HepG2 (cell line): ENCODE data around the gene MSANTD2. TPM values are rescaled to one million over a fixed set of nuclear protein-coding genes. Genes with fewer than 3 reads are reported as not detected.

Experiments used
- BORCS8-MEF2B ChIP-seq: sonication (generic); formaldehyde crosslinking; IDR thresholded peaks from 2 replicates; pipeline ENCODE4 v1.8.0; 2022; ENCODE audit warnings: mild to moderate bottlenecking, missing genetic modification reagents
- CCDC6 ChIP-seq: sonication (generic); formaldehyde crosslinking; IDR thresholded peaks from 2 replicates; pipeline ENCODE4 v1.8.1; 2022; ENCODE audit warnings: mild to moderate bottlenecking, missing genetic modification reagents, moderate library complexity
- IKZF4 ChIP-seq: sonication (generic); formaldehyde crosslinking; IDR thresholded peaks from 2 replicates; pipeline ENCODE4 v1.5.1; 2020; ENCODE audit warnings: borderline replicate concordance, mild to moderate bottlenecking, low read depth, missing genetic modification reagents; ENCODE audit errors: not compliant biosample characterization
- ZMYM4 ChIP-seq: sonication (generic); formaldehyde crosslinking; IDR thresholded peaks from 2 replicates; pipeline ENCODE4 v1.8.1; 2023; ENCODE audit warnings: mild to moderate bottlenecking, missing genetic modification reagents
- ZNF235 ChIP-seq: sonication (generic); formaldehyde crosslinking; IDR thresholded peaks from 2 replicates; pipeline ENCODE4 v1.8.1; 2023; ENCODE audit warnings: mild to moderate bottlenecking, missing genetic modification reagents, borderline replicate concordance
- ZNF343 ChIP-seq: sonication (generic); formaldehyde crosslinking; IDR thresholded peaks from 2 replicates; pipeline ENCODE4 v1.4.0; 2020; ENCODE audit warnings: mild to moderate bottlenecking, missing genetic modification reagents
- ZNF546 ChIP-seq: sonication (generic); formaldehyde crosslinking; conservative IDR thresholded peaks from 2 replicates; pipeline ENCODE4 v1.8.1; 2023; ENCODE audit warnings: mild to moderate bottlenecking, missing genetic modification reagents
- ZNF557 ChIP-seq: sonication (generic); formaldehyde crosslinking; IDR thresholded peaks from 2 replicates; pipeline ENCODE4 v1.4.0; 2020; ENCODE audit warnings: missing genetic modification reagents
- ZNF562 ChIP-seq: sonication (generic); formaldehyde crosslinking; IDR thresholded peaks from 2 replicates; pipeline ENCODE4 v1.8.0; 2022; ENCODE audit warnings: missing genetic modification reagents, borderline replicate concordance
- polyA plus RNA-seq, 8 experiments: library from polyadenylated mRNA; depleted of rRNA in 3 of 8; stranded (reverse) in 7 of 8; unstranded in 1 of 8; fragments of >200 nt; fragmentation: Illumina TruSeq in 4 of 8; extraction: Trizol in 4 of 8; gene quantifications; 2 replicates each; pipeline versions ENCODE4 v1.2.1 to v1.2.3, GENCODE V29; 2011 to 2016; ENCODE audit warnings: low read depth in 4 of 8, missing spikeins in 1 of 8, mixed read lengths in 1 of 8; ENCODE audit not compliant: insufficient read depth in 1 of 8
- total RNA-seq, 5 experiments: library from RNA; depleted of rRNA; stranded (reverse); fragments of >200 nt; fragmentation: Illumina TruSeq; extraction: Trizol; gene quantifications; 2 replicates each; pipeline ENCODE4 v1.2.3, GENCODE V29; 2016; ENCODE audit warnings: low read depth in 1 of 5
- TF ChIP-seq, protein P1 (sequence below): sonication (generic); formaldehyde crosslinking; IDR thresholded peaks from 2 replicates; pipeline ENCODE4 v1.4.0; 2020; ENCODE audit warnings: missing genetic modification reagents
- TF ChIP-seq, protein P2 (sequence below): sonication (generic); formaldehyde crosslinking; IDR thresholded peaks from 2 replicates; pipeline ENCODE4 v1.5.1; 2020; ENCODE audit warnings: mild to moderate bottlenecking, missing genetic modification reagents, borderline replicate concordance
- TF ChIP-seq, protein P3 (sequence below): IDR thresholded peaks from 2 replicates; pipeline ENCODE4 v1.6.1; 2016; ENCODE audit warnings: missing compliant biosample characterization, missing genetic modification reagents, borderline replicate concordance
- TF ChIP-seq, protein P4 (sequence below): sonication (generic); formaldehyde crosslinking; IDR thresholded peaks from 2 replicates; pipeline ENCODE4 v1.4.0; 2020; ENCODE audit warnings: missing genetic modification reagents, borderline replicate concordance
- TF ChIP-seq, protein P5 (sequence below): conservative IDR thresholded peaks from 2 replicates; pipeline ENCODE4 v1.6.1; 2018; ENCODE audit warnings: missing genetic modification reagents

MSANTD2 gene
- total and polyA plus RNA-seq, 2 of the 13 experiments (the other 11 are each of a cell fraction or from before 2014, with no cell fraction given) = 8.7 to 10.1 TPM

DNA sequence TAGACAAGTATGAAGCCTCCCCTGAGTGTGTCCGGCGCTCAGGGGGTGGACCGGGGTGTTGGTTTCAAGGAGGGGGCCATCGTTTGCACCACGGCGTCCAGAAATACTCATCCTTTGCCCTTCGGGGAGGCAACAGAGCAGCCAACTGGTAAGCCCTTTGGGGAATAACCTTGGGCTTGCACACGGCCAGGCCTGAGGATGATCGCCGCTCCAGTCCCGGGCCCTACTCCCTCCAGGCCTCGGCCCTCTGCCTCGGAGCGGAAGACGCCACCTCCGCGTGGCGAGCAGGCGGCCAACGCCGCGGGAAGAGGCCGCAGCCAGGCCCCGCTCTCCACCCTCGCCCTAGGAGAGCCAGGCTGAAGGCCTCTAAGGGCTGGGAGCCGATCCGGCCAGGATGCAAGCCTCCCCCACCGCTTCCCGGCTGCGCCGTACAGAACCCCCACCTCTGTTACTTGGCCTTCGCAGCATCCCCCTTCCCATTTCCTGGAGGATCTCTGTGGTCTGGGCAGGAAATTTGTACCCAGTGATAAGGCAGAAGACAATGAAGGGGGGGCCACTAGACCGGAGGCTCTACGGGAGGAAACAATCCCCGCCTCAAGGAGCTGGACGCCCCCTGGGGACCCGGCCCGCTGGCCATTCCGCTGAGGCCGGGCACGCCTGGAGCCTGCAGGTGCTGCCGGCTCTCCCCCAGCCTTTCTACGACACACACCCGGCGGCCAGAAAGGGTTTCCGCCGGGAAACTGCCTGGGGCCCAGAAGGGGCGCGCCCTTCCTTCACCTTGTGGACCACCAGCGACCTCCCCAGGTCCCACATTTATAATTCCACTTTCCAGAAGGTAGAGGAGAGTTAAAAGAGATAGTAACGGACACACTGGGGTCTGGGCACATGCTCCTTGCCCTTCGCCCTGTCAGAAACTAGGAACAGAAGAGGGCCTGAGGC is 40.7 kb downstream of the MSANTD2 start (continued):
- no peak for TF ChIP-seq ZNF562 (CRISPR knock-in tag)
- TF ChIP-seq, protein P1, sequence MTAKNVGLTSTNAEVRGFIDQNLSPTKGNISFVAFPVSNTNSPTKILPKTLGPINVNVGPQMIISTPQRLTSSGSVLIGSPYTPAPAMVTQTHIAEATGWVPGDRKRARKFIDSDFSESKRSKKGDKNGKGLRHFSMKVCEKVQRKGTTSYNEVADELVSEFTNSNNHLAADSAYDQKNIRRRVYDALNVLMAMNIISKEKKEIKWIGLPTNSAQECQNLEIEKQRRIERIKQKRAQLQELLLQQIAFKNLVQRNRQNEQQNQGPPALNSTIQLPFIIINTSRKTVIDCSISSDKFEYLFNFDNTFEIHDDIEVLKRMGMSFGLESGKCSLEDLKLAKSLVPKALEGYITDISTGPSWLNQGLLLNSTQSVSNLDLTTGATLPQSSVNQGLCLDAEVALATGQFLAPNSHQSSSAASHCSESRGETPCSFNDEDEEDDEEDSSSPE (CRISPR knock-in tag) = peak; percentile 55; the same call in 1 of the 2 replicates
- TF ChIP-seq ZNF235 = 0 out of 2 replicates have a peak, but pooled peaks have one; percentile 34
- TF ChIP-seq, protein P2, sequence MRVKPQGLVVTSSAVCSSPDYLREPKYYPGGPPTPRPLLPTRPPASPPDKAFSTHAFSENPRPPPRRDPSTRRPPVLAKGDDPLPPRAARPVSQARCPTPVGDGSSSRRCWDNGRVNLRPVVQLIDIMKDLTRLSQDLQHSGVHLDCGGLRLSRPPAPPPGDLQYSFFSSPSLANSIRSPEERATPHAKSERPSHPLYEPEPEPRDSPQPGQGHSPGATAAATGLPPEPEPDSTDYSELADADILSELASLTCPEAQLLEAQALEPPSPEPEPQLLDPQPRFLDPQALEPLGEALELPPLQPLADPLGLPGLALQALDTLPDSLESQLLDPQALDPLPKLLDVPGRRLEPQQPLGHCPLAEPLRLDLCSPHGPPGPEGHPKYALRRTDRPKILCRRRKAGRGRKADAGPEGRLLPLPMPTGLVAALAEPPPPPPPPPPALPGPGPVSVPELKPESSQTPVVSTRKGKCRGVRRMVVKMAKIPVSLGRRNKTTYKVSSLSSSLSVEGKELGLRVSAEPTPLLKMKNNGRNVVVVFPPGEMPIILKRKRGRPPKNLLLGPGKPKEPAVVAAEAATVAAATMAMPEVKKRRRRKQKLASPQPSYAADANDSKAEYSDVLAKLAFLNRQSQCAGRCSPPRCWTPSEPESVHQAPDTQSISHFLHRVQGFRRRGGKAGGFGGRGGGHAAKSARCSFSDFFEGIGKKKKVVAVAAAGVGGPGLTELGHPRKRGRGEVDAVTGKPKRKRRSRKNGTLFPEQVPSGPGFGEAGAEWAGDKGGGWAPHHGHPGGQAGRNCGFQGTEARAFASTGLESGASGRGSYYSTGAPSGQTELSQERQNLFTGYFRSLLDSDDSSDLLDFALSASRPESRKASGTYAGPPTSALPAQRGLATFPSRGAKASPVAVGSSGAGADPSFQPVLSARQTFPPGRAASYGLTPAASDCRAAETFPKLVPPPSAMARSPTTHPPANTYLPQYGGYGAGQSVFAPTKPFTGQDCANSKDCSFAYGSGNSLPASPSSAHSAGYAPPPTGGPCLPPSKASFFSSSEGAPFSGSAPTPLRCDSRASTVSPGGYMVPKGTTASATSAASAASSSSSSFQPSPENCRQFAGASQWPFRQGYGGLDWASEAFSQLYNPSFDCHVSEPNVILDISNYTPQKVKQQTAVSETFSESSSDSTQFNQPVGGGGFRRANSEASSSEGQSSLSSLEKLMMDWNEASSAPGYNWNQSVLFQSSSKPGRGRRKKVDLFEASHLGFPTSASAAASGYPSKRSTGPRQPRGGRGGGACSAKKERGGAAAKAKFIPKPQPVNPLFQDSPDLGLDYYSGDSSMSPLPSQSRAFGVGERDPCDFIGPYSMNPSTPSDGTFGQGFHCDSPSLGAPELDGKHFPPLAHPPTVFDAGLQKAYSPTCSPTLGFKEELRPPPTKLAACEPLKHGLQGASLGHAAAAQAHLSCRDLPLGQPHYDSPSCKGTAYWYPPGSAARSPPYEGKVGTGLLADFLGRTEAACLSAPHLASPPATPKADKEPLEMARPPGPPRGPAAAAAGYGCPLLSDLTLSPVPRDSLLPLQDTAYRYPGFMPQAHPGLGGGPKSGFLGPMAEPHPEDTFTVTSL (CRISPR knock-in tag) = no peak
- TF ChIP-seq ZNF557 (CRISPR knock-in tag) = 0 out of 2 replicates have a peak, but pooled peaks have one; percentile 53
- TF ChIP-seq, protein P3, sequence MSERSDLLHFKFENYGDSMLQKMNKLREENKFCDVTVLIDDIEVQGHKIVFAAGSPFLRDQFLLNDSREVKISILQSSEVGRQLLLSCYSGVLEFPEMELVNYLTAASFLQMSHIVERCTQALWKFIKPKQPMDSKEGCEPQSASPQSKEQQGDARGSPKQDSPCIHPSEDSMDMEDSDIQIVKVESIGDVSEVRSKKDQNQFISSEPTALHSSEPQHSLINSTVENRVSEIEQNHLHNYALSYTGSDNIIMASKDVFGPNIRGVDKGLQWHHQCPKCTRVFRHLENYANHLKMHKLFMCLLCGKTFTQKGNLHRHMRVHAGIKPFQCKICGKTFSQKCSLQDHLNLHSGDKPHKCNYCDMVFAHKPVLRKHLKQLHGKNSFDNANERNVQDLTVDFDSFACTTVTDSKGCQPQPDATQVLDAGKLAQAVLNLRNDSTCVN (CRISPR knock-in tag) = peak; percentile 71; the same call in 1 of the 2 replicates
- TF ChIP-seq IKZF4 = no peak
- TF ChIP-seq, protein P4, sequence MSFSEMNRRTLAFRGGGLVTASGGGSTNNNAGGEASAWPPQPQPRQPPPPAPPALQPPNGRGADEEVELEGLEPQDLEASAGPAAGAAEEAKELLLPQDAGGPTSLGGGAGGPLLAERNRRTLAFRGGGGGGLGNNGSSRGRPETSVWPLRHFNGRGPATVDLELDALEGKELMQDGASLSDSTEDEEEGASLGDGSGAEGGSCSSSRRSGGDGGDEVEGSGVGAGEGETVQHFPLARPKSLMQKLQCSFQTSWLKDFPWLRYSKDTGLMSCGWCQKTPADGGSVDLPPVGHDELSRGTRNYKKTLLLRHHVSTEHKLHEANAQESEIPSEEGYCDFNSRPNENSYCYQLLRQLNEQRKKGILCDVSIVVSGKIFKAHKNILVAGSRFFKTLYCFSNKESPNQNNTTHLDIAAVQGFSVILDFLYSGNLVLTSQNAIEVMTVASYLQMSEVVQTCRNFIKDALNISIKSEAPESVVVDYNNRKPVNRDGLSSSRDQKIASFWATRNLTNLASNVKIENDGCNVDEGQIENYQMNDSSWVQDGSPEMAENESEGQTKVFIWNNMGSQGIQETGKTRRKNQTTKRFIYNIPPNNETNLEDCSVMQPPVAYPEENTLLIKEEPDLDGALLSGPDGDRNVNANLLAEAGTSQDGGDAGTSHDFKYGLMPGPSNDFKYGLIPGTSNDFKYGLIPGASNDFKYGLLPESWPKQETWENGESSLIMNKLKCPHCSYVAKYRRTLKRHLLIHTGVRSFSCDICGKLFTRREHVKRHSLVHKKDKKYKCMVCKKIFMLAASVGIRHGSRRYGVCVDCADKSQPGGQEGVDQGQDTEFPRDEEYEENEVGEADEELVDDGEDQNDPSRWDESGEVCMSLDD (CRISPR knock-in tag) = peak; percentile 53; the same call in 1 of the 2 replicates
- no peak for TF ChIP-seq CCDC6 (CRISPR knock-in tag)
- TF ChIP-seq ZNF343 (CRISPR knock-in tag) = peak; percentile 15; the same call in 1 of the 2 replicates
- 0 out of 2 replicates have a peak, but pooled peaks have one; percentile 22 for TF ChIP-seq BORCS8-MEF2B (CRISPR knock-in tag)
- TF ChIP-seq, protein P5, sequence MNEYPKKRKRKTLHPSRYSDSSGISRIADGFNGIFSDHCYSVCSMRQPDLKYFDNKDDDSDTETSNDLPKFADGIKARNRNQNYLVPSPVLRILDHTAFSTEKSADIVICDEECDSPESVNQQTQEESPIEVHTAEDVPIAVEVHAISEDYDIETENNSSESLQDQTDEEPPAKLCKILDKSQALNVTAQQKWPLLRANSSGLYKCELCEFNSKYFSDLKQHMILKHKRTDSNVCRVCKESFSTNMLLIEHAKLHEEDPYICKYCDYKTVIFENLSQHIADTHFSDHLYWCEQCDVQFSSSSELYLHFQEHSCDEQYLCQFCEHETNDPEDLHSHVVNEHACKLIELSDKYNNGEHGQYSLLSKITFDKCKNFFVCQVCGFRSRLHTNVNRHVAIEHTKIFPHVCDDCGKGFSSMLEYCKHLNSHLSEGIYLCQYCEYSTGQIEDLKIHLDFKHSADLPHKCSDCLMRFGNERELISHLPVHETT (CRISPR knock-in tag) = no peak; the same call in 1 of the 2 replicates
- no peak for TF ChIP-seq ZMYM4 (CRISPR knock-in tag)
- 0 out of 2 replicates have a peak, but pooled peaks have one; percentile 41 for TF ChIP-seq ZNF546
